SK-N-MC (cell line): ENCODE data around the gene PCDHB12.
"Not testable (repeated sequence)": the region's sequence is repeated elsewhere in the genome, so short reads cannot be mapped to it uniquely, and the experiment has no call there.

Experiments used
- EZH2 ChIP-seq: fragments of 200-600 bp; sonication (generic); IDR thresholded peaks from one replicate; pipeline ENCODE4 v1.6.1; 2017; ENCODE audit warnings: antibody characterized with exemption
- FOXP2 ChIP-seq: optimal IDR thresholded peaks from 2 replicates; pipeline ENCODE3; 2011; ENCODE audit warnings: mild to moderate bottlenecking, moderate library complexity; ENCODE audit not compliant: insufficient read depth; ENCODE audit errors: extremely low read length, control extremely low read depth
- POLR2AphosphoS5 ChIP-seq: IDR thresholded peaks from 2 replicates; pipeline ENCODE4 v1.6.1; 2012; ENCODE audit warnings: mild to moderate bottlenecking, low read depth, low read length, borderline replicate concordance

GRCh38 chr5:141174291-141175104 is 34.0 kb upstream of the PCDHB12 start:
- not testable (repeated sequence) for TF ChIP-seq POLR2AphosphoS5, EZH2, FOXP2
